ENCODE results near the gene COBLL1. TPM values are rescaled to one million over a fixed set of nuclear protein-coding genes. Genes with fewer than 3 reads are reported as not detected.

COBLL1 gene
- total RNA-seq, 1 donor from 2014 or later: 4.4 TPM

DNA sequence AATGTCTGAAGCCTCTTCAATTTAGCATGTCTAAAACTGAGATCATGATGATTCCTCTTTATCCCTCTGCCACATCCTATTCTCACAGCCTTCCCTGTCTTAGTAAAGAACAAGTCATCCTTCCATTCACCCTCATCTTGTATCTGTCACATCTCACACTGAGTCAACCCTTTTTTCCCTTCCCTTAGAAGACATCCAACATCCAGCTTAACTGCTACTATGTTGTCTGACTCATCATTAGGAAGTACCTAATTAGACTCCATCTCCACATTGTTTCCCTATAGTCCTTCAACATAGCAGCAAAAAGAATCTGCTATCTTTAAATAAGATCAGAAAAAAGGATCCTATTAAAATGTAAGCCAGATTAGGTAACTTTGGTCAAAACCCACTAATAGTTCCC lies 135.1 kb downstream of the COBLL1 start:
- Mint-ChIP-seq H3K27ac (ENCODE audit: unreplicated experiment) (no peak overlapping the region), H3K36me3 (ENCODE audit: low read depth) (no peaks in the 10 kb centered on the region), H3K27me3 (ENCODE audit: low read depth) (no peaks in the 10 kb centered on the region), H3K9me3 (no peaks in the 10 kb centered on the region), H3K4me1 (no peaks in the 10 kb centered on the region), H3K4me3 (no peak overlapping the region)
- no peak for TF ChIP-seq CTCF (conservative IDR thresholded peaks at IDR 0.05)
- DNase-seq (ENCODE audit: low read depth, low spot score): no peak

DNA sequence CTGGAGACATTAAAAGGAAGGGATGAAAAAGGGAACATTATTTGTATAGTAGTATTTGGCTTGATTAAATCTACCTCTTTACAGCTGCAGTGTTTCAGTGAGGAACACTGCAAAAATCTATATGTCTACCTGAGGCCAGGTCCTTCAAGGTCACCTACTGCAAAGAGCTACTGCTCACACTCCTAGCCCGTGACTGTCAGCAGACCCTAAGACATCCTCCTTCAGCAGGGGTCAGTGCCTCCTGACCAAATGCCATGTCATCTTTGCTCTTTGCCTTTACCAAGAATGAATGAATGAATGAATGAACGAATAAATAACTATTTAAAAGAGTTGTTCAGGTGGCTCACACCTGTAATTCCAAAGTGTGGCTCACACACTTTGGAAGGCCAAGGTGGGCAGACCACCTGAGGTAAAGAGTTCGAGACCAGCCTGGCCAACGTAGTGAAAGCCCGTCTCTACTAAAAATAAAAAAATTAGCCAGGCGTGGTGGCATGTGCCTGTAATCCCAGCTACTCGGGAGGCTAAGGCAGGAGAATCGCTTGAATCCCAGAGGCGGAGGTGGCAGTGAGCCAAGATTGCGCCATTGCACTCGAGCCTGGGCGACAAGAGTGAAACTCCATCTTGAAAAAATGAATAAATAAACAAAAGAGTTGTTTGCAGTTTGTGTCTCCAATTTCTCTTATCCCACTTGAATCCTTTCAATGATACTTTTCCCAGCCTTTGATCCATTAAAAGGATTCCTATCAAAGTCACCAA lies 136.0 kb downstream of the COBLL1 start:
- H3K27ac Mint-ChIP-seq (ENCODE audit: unreplicated experiment): no peak overlapping the region

GRCh38 chr2:164703915-164704706 lies 137.5 kb downstream of the COBLL1 start:
- Mint-ChIP-seq H3K9me3 (no peaks in the 10 kb centered on the region), H3K27ac (ENCODE audit: unreplicated experiment) (no peak overlapping the region), H3K4me3 (no peak overlapping the region), H3K27me3 (ENCODE audit: low read depth) (no peaks in the 10 kb centered on the region), H3K4me1 (no peaks in the 10 kb centered on the region), H3K36me3 (ENCODE audit: low read depth) (no peaks in the 10 kb centered on the region)
- DNase-seq (ENCODE audit: low read depth, low spot score): no peak
- TF ChIP-seq CTCF (conservative IDR thresholded peaks at IDR 0.05): no peak

More for the DNA sequence above, 136.0 kb downstream of the COBLL1 start:
- no peak overlapping the region for H3K4me3 Mint-ChIP-seq
- no peaks in the 10 kb centered on the region for H3K4me1 Mint-ChIP-seq
- no peaks in the 10 kb centered on the region for H3K36me3 Mint-ChIP-seq (ENCODE audit: low read depth)
- no peak for TF ChIP-seq CTCF (conservative IDR thresholded peaks at IDR 0.05)
- no peaks in the 10 kb centered on the region for H3K27me3 Mint-ChIP-seq (ENCODE audit: low read depth)
- DNase-seq (ENCODE audit: low read depth, low spot score): no peak
- no peaks in the 10 kb centered on the region for H3K9me3 Mint-ChIP-seq

- Mint-ChIP-seq H3K4me1 (no peaks in the 10 kb centered on the region), H3K36me3 (ENCODE audit: low read depth) (no peaks in the 10 kb centered on the region), H3K27me3 (ENCODE audit: low read depth) (no peaks in the 10 kb centered on the region), H3K9me3 (no peaks in the 10 kb centered on the region), H3K4me3 (no peak overlapping the region), H3K27ac (ENCODE audit: unreplicated experiment) (no peak overlapping the region)
- DNase-seq (ENCODE audit: low read depth, low spot score): no peak
- TF ChIP-seq CTCF (conservative IDR thresholded peaks at IDR 0.05): no peak
Measured at GRCh38 chr2:164701565-164701964, 140.1 kb downstream of the COBLL1 start.

- Mint-ChIP-seq H3K4me1 (no peaks in the 10 kb centered on the region), H3K9me3 (no peaks in the 10 kb centered on the region), H3K36me3 (ENCODE audit: low read depth) (no peaks in the 10 kb centered on the region), H3K27ac (ENCODE audit: unreplicated experiment) (no peak overlapping the region), H3K27me3 (ENCODE audit: low read depth) (no peaks in the 10 kb centered on the region), H3K4me3 (no peak overlapping the region)
- no peak for DNase-seq (ENCODE audit: low read depth, low spot score)
- TF ChIP-seq CTCF (conservative IDR thresholded peaks at IDR 0.05): no peak
Measured at GRCh38 chr2:164700390-164700789, 141.2 kb downstream of the COBLL1 start.
